GM20000 (cell line): ENCODE data around the gene DRICH1.
"Not testable (repeated sequence)": the region's sequence is repeated elsewhere in the genome, so short reads cannot be mapped to it uniquely, and the experiment has no call there.

Experiments
- DNase-seq: peaks from one replicate; pipeline ENCODE4 v3.0.0; 2012; ENCODE audit warnings: low spot score
- CTCF ChIP-seq: IDR thresholded peaks from 2 replicates; pipeline ENCODE4 v1.5.1; 2012; ENCODE audit warnings: mild to moderate bottlenecking, control low read depth; ENCODE audit errors: extremely low read depth, missing control alignments

The DRICH1 gene

DNA sequence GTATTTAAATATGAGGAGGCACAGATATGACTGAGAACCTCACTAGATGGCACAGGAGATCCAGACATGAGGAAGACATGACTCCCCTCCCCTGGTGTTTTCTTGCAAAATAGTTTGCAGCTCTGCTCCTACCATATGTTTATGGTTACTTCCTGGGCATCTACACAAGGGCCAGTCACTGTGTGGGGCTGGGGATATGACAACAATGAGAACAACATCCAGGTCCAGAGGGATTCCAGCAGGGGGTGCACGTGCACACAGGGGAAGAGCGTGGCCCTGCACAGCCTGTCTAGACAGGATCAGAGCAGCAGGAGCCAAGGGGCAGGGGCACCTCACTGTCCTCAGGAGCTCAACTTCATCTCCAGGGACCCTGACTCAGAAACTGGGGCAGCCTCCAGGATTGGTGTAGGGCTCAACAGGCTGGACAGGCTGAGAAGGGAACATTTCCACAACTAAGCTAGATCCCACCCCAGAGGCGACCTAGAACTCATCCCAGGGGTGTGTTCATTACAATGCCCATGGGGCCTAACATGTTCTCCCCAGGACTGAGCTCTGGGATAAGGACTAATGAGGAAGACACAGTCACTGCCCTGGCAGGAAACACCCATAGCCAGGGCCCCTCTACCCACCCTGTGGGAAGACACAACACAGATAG, 4.6 kb downstream of the DRICH1 start:
- peak; percentile 48 for DNase-seq
- TF ChIP-seq CTCF, result peak; percentile 14

DNA sequence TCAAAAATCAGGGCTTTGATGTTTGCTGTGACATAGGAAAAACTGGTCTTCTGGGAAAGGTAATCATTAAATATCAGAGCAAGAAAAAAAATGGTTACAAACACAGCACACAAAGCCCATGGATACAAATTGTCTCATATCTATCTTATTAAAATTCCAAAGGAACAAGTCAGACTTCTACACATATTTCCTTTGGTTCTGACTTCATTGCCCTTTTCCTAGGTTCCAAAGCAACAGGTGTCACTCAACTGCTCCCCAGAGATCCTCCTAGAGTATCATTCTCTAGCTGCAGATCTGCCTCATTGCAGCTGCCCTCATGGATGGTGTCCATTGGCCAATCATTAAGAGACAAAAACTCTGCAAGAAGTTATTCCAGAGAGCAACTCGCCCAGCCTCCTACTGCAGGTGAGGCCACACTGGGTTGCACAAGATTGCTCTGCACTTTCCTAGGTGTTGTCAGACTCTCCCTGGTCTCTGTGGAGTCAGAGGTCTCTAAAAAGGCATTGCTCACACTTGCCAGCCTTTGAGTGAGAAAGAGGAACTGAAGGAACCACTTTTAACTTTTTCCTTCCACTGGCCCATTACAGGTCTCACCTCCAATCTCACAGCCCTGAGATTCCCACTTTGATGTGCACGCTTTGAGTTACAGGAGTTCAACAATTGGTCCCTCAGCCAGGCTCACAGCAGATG, 5.7 kb downstream of the DRICH1 start:
- no peak for TF ChIP-seq CTCF
- no peak for DNase-seq

- no peak for DNase-seq
- TF ChIP-seq CTCF, result no peak
Observed at GRCh38 chr22:23622634-23623033, 9.5 kb downstream of the DRICH1 start.

- DNase-seq, result not testable (repeated sequence)
Observed at GRCh38 chr22:23621916-23622315, 10.2 kb downstream of the DRICH1 start.

DNA sequence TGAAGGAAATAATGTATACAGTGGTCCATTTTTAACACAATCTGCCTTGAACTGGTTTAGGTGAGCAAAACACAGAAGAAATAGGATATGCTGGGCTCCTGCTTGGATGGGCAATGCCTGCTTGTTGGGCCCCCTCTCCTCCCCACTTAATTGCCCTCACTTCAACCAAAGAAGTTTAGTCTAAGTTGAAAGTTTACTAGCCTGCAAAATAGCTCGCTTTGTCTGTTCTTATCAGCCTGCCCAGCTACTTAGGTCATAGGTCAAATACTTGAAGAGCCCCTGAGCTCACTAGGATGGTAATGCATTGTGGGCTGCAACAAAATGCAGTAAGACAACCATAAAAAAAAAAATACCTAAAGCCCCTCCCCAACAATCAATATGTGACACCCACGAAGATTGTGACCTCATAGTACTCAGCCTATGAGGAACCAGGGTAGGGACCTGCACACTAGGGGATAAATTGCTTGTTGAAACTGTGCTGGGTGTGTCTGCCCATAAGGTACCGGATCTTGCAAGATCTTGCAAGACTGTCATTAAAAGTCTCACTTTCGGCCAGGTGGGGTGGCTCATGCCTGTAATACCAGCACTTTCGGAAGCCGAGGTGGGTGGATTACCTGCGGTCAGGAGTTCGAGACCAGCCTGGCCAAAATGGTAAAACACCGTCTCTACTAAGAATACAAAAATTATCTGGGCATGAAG, 10.9 kb downstream of the DRICH1 start:
- no peak for DNase-seq
- TF ChIP-seq CTCF, result no peak

- TF ChIP-seq CTCF, result no peak
Observed at GRCh38 chr22:23613193-23613972, 18.7 kb downstream of the DRICH1 start.

DNA sequence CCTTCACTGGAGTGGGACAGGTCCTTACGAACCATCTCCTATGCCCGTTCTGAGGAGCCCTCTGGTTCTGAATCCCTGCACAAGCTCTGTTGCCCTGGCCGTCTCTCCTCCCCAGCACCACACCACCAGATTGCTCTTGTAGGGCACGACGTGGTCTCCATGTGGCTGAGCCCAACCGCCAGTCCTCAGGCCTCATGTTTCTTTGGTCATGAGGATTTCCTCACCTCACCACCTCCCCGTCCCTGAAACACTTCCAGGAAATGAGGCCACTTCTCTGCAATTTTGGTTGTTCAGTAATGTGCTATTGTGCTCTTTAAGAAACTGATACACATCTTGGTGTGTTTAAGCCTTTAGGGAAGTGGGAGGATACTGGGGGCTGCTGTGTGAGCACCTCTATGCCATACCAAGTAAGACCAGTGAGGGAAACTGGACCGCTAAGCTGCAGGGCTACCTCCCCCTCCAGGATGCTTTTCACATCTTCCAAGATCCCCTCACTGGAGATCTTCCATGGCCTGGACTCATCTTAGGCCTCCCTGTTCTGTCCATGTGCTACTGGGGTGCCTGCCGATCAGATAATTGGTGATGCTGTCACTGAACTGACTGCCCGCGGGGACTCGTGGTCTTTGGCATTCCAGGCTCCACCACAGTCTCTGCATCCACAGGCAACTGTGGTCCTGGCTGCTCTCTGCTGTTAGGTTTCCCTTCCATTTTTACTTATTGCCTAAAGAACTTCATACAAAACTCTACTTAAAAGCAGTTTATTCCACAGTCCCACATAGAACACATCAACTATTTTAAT, 21.9 kb downstream of the DRICH1 start:
- DNase-seq, result no peak

More at GRCh38 chr22:23613193-23613972, 18.7 kb downstream of the DRICH1 start:
- no peak for DNase-seq

More for the DNA sequence above, 21.9 kb downstream of the DRICH1 start:
- no peak for TF ChIP-seq CTCF
